GM21447 (cell line): ENCODE results near the gene EXPH5.

Experiments
- ATAC-seq: cut with Tn5 transposase; IDR thresholded peaks from one replicate; pipeline ENCODE4 v1.9.1; 2021; ENCODE audit not compliant: unreplicated experiment

The EXPH5 gene

GRCh38 chr11:108562746-108563581 is 30.6 kb downstream of the EXPH5 start:
- ATAC-seq: no peak

GRCh38 chr11:108561535-108561991 is 32.0 kb downstream of the EXPH5 start:
- ATAC-seq: no peak

- ATAC-seq: no peak
Measured at GRCh38 chr11:108559904-108560303, 33.7 kb downstream of the EXPH5 start.

GRCh38 chr11:108559340-108559739 is 34.2 kb downstream of the EXPH5 start:
- ATAC-seq: no peak

GRCh38 chr11:108558222-108558621 is 35.3 kb downstream of the EXPH5 start:
- ATAC-seq: peak; percentile 93

GRCh38 chr11:108556019-108556418 is 37.5 kb downstream of the EXPH5 start:
- no peak for ATAC-seq

GRCh38 chr11:108551651-108552462 is 41.7 kb downstream of the EXPH5 start:
- ATAC-seq: no peak

- no peak for ATAC-seq
Measured at GRCh38 chr11:108549319-108549885, 44.2 kb downstream of the EXPH5 start.

GRCh38 chr11:108545909-108546501 is 47.6 kb downstream of the EXPH5 start:
- ATAC-seq: no peak

- no peak for ATAC-seq
Measured at GRCh38 chr11:108543316-108543964, 50.1 kb downstream of the EXPH5 start.

GRCh38 chr11:108541531-108541930 is 52.0 kb downstream of the EXPH5 start:
- ATAC-seq: no peak

- ATAC-seq: no peak
Measured at GRCh38 chr11:108538502-108538901, 55.1 kb downstream of the EXPH5 start.

- ATAC-seq: no peak
Measured at GRCh38 chr11:108538022-108538424, 55.5 kb downstream of the EXPH5 start.

GRCh38 chr11:108536783-108537182 is 56.8 kb downstream of the EXPH5 start:
- ATAC-seq: no peak

GRCh38 chr11:108535384-108535955 is 58.1 kb downstream of the EXPH5 start:
- no peak for ATAC-seq

- ATAC-seq: no peak
Measured at GRCh38 chr11:108534274-108534882, 59.2 kb downstream of the EXPH5 start.

- ATAC-seq: no peak
Measured at GRCh38 chr11:108530426-108530825, 63.1 kb downstream of the EXPH5 start.

- ATAC-seq: no peak
Measured at GRCh38 chr11:108527382-108527781, 66.2 kb downstream of the EXPH5 start.

- ATAC-seq: no peak
Measured at GRCh38 chr11:108525161-108525560, 68.4 kb downstream of the EXPH5 start.

GRCh38 chr11:108524422-108524821 is 69.1 kb downstream of the EXPH5 start:
- no peak for ATAC-seq
